ENCODE data around the gene EFCAB6. TPM values are rescaled to one million over a fixed set of nuclear protein-coding genes. Genes with fewer than 3 reads are reported as not detected.

EFCAB6 gene
- total RNA-seq, 1 experiment from 2014 or later, result 0.94 TPM

DNA sequence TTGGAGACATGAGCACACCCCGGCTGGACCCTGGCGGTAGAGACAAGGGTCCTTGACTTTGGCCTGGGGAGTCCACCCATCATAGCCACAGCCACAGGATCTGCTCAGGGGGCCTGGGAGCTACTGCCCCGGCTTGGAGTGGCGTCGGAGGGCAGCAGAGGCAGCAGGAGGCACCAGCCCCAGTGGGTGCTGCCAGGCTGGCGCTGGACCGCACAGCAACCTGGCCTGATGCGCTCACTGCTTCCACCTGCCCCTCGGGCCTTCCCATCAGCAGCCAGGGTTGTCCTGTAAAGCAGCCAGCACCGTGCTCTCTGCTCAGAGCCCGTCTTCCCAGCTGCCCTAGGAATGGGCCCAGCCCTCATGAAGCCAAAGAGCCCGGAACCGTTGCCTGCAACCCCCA, 28.3 kb upstream of the EFCAB6 start:
- ATAC-seq (no peak), DNase-seq (ENCODE audit: low spot score) (no peak)
- Mint-ChIP-seq H3K4me1 (peaks cover 3% of the 10 kb centered on the region), H3K27ac (no peak overlapping the region), H3K27me3 (ENCODE audit: low read depth) (no peaks in the 10 kb centered on the region), H3K4me3 (no peak overlapping the region), H3K9me3 (no peaks in the 10 kb centered on the region), H3K36me3 (peaks cover 7% of the 10 kb centered on the region; the same call in 1 of the 2 replicates)
- ChIA-PET CTCF (interaction anchor here (1.0 kb wide), 1 partner anchor 43 kb away, joined by 3 read pairs; no protein-coding TSS in a partner anchor), POLR2A (interaction anchor here (0.5 kb wide), 1 partner anchor 389 kb away, joined by 4 read pairs; no protein-coding TSS in a partner anchor)
- TF ChIP-seq HMGA2 (CRISPR knock-in tag; IDR thresholded peaks at IDR 0.05), result no peak
- no peak for TF ChIP-seq ZNF532 (CRISPR knock-in tag; IDR thresholded peaks at IDR 0.05; ENCODE audit: borderline replicate concordance)
- no peak for TF ChIP-seq ZNF317 (CRISPR knock-in tag; IDR thresholded peaks at IDR 0.05; ENCODE audit: borderline replicate concordance, low read depth)
- no peak for TF ChIP-seq TEAD1 (CRISPR knock-in tag; IDR thresholded peaks at IDR 0.05)
- TF ChIP-seq, protein P1, sequence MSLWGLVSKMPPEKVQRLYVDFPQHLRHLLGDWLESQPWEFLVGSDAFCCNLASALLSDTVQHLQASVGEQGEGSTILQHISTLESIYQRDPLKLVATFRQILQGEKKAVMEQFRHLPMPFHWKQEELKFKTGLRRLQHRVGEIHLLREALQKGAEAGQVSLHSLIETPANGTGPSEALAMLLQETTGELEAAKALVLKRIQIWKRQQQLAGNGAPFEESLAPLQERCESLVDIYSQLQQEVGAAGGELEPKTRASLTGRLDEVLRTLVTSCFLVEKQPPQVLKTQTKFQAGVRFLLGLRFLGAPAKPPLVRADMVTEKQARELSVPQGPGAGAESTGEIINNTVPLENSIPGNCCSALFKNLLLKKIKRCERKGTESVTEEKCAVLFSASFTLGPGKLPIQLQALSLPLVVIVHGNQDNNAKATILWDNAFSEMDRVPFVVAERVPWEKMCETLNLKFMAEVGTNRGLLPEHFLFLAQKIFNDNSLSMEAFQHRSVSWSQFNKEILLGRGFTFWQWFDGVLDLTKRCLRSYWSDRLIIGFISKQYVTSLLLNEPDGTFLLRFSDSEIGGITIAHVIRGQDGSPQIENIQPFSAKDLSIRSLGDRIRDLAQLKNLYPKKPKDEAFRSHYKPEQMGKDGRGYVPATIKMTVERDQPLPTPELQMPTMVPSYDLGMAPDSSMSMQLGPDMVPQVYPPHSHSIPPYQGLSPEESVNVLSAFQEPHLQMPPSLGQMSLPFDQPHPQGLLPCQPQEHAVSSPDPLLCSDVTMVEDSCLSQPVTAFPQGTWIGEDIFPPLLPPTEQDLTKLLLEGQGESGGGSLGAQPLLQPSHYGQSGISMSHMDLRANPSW (CRISPR knock-in tag; conservative IDR thresholded peaks at IDR 0.05; ENCODE audit: low read depth), result no peak
- TF ChIP-seq, protein P2, sequence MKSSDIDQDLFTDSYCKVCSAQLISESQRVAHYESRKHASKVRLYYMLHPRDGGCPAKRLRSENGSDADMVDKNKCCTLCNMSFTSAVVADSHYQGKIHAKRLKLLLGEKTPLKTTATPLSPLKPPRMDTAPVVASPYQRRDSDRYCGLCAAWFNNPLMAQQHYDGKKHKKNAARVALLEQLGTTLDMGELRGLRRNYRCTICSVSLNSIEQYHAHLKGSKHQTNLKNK (CRISPR knock-in tag; IDR thresholded peaks at IDR 0.05), result no peak
- TF ChIP-seq, protein P3, sequence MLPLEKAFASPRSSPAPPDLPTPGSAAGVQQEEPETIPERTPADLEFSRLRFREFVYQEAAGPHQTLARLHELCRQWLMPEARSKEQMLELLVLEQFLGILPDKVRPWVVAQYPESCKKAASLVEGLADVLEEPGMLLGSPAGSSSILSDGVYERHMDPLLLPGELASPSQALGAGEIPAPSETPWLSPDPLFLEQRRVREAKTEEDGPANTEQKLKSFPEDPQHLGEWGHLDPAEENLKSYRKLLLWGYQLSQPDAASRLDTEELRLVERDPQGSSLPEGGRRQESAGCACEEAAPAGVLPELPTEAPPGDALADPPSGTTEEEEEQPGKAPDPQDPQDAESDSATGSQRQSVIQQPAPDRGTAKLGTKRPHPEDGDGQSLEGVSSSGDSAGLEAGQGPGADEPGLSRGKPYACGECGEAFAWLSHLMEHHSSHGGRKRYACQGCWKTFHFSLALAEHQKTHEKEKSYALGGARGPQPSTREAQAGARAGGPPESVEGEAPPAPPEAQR (CRISPR knock-in tag; IDR thresholded peaks at IDR 0.05), result no peak
- TF ChIP-seq JUN (CRISPR knock-in tag; IDR thresholded peaks at IDR 0.05), result no peak
- no peak for TF ChIP-seq ERG (CRISPR knock-in tag; IDR thresholded peaks at IDR 0.05)
- TF ChIP-seq ETV6 (CRISPR knock-in tag; IDR thresholded peaks at IDR 0.05), result no peak
- no peak for TF ChIP-seq RORB (CRISPR knock-in tag; IDR thresholded peaks at IDR 0.05)
- TF ChIP-seq E2F1 (CRISPR knock-in tag; IDR thresholded peaks at IDR 0.05), result no peak
- no peak for TF ChIP-seq MAX (CRISPR knock-in tag; IDR thresholded peaks at IDR 0.05)
- no peak for TF ChIP-seq ESRRA (CRISPR knock-in tag; IDR thresholded peaks at IDR 0.05; ENCODE audit: borderline replicate concordance)
